Uterus (tissue), 2 donors: ENCODE results near the gene MAP2.

Source experiments
- POLR2A ChIP-seq, 2 donors: fragments of 450-650 bp; IDR thresholded peaks; one replicate each; pipeline ENCODE4 v1.6.1; 2016; ENCODE audit warnings: antibody characterized with exemption in 2 of 2, mild to moderate bottlenecking in 1 of 2, moderate library complexity in 1 of 2
- TF ChIP-seq, protein P1 (sequence below), 4 experiments: fragments of 200-600 bp in 2 of 4; fragments of 450-650 bp in 2 of 4; sonication (generic) in 2 of 4; IDR thresholded peaks; one replicate each; pipeline ENCODE4 v1.5.1; 2016 to 2019; ENCODE audit warnings: antibody characterized with exemption in 4 of 4, mild to moderate bottlenecking in 2 of 4, moderate library complexity in 1 of 4

GRCh38 chr2:209470466-209470865 is 46.6 kb downstream of the MAP2 start:
- TF ChIP-seq, protein P1, sequence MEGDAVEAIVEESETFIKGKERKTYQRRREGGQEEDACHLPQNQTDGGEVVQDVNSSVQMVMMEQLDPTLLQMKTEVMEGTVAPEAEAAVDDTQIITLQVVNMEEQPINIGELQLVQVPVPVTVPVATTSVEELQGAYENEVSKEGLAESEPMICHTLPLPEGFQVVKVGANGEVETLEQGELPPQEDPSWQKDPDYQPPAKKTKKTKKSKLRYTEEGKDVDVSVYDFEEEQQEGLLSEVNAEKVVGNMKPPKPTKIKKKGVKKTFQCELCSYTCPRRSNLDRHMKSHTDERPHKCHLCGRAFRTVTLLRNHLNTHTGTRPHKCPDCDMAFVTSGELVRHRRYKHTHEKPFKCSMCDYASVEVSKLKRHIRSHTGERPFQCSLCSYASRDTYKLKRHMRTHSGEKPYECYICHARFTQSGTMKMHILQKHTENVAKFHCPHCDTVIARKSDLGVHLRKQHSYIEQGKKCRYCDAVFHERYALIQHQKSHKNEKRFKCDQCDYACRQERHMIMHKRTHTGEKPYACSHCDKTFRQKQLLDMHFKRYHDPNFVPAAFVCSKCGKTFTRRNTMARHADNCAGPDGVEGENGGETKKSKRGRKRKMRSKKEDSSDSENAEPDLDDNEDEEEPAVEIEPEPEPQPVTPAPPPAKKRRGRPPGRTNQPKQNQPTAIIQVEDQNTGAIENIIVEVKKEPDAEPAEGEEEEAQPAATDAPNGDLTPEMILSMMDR (IDR thresholded peaks at IDR 0.05), result no peak
- no peak for TF ChIP-seq POLR2A (IDR thresholded peaks at IDR 0.05)
